Measurements from ENCODE around the gene CAPZB.

GRCh38 chr1:19369396-19370090, 115.8 kb downstream of the CAPZB start:
- TF ChIP-seq TOX (CRISPR knock-in tag; IDR thresholded peaks at IDR 0.05; ENCODE audit: borderline replicate concordance) (no peak), PATZ1 (CRISPR knock-in tag; IDR thresholded peaks at IDR 0.05; ENCODE audit: borderline replicate concordance) (no peak), PPARA (CRISPR knock-in tag; IDR thresholded peaks at IDR 0.05; ENCODE audit: borderline replicate concordance) (no peak), ARNTL (CRISPR knock-in tag; IDR thresholded peaks at IDR 0.05; ENCODE audit: borderline replicate concordance, low read depth) (no peak), ZFP30 (CRISPR knock-in tag; IDR thresholded peaks at IDR 0.05) (no peak), ISL1 (CRISPR knock-in tag; IDR thresholded peaks at IDR 0.05) (no peak), TSHZ2 (CRISPR knock-in tag; IDR thresholded peaks at IDR 0.05) (no peak), ZC3H10 (CRISPR knock-in tag; IDR thresholded peaks at IDR 0.05) (no peak), CSDC2 (CRISPR knock-in tag; IDR thresholded peaks at IDR 0.05) (no peak), CREB5 (CRISPR knock-in tag; IDR thresholded peaks at IDR 0.05; ENCODE audit: low read depth) (no peak), GLIS3 (CRISPR knock-in tag; IDR thresholded peaks at IDR 0.05) (no peak), ZFP3 (CRISPR knock-in tag; IDR thresholded peaks at IDR 0.05) (no peak), RARB (CRISPR knock-in tag; IDR thresholded peaks at IDR 0.05) (no peak)

Measured in SK-N-SH treated with all-trans-retinoic acid at 6 μM for 48 hours (cell line).